ENCODE measurements around the gene KRT34. TPM values are rescaled to one million over a fixed set of nuclear protein-coding genes. Genes with fewer than 3 reads are reported as not detected.

Gene KRT34
- polyA plus RNA-seq, 1 donor from 2014 or later = not detected

GRCh38 chr17:41417127-41417526 lies 35.0 kb upstream of the KRT34 start:
- H3K27ac ChIP-seq (ENCODE audit: low read length) = no peak overlapping the region
- H3F3A ChIP-seq (ENCODE audit: insufficient read depth, low read length, poor library complexity, severe bottlenecking) = no peaks in the 10 kb centered on the region
- no peak overlapping the region for H3K9ac ChIP-seq (ENCODE audit: low read length)
- H3K79me2 ChIP-seq (replicated peaks; ENCODE audit: insufficient read depth, low read length) = no peaks in the 10 kb centered on the region
- no peaks in the 10 kb centered on the region for H3K9me2 ChIP-seq (ENCODE audit: insufficient read depth, low read length)
- no peaks in the 10 kb centered on the region for H3K36me3 ChIP-seq (ENCODE audit: insufficient read depth, low read length)
- no peaks in the 10 kb centered on the region for H3K9me3 ChIP-seq (ENCODE audit: low read length)
- no peak overlapping the region for H3K4me2 ChIP-seq (ENCODE audit: low read length)
- no peak for TF ChIP-seq POLR2AphosphoS5 (IDR thresholded peaks at IDR 0.05)
- TF ChIP-seq EZH2 (IDR thresholded peaks at IDR 0.05; ENCODE audit: borderline replicate concordance, insufficient read depth, low read length, poor library complexity, severe bottlenecking) = no peak
- no peak for TF ChIP-seq EP300 (conservative IDR thresholded peaks at IDR 0.05; ENCODE audit: poor library complexity, severe bottlenecking)
- TF ChIP-seq TAF1 (IDR thresholded peaks at IDR 0.05; ENCODE audit: low read depth) = no peak
- no peak for TF ChIP-seq CTCF (IDR thresholded peaks at IDR 0.05; ENCODE audit: poor library complexity, severe bottlenecking)
- TF ChIP-seq REST (IDR thresholded peaks at IDR 0.05; ENCODE audit: borderline replicate concordance) = no peak
- no peaks in the 10 kb centered on the region for H4K20me1 ChIP-seq (ENCODE audit: insufficient read depth)
- no peaks in the 10 kb centered on the region for H3K27me3 ChIP-seq (ENCODE audit: insufficient read depth, low read depth, low read length)
- H2AFZ ChIP-seq (ENCODE audit: low read depth, low read length) = no peak overlapping the region
- H3K4me3 ChIP-seq (ENCODE audit: low read length) = no peak overlapping the region

DNA sequence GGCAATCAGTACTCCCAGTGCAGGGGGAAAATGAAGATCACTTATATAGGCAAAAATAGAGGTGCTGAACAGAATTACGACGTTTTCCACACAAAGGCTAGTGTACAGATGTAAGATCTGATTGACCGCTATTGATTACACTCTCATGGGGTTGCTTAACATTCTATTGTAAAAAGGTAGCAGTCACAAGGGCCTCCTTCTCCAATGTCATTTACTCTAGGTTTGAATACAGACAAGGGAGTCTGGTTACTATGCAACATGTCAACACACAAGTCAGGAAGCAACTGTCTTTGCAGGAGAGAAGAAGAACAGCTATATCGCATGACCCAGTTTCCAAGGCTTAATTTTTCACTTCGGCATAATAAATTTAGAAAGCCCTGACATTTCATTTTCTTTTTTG lies 34.4 kb upstream of the KRT34 start:
- Histone ChIP-seq H3K4me3 (ENCODE audit: low read length) (no peak overlapping the region), H3K9ac (ENCODE audit: low read length) (no peak overlapping the region), H3K4me2 (ENCODE audit: low read length) (no peak overlapping the region), H3K9me3 (ENCODE audit: low read length) (no peaks in the 10 kb centered on the region), H2AFZ (ENCODE audit: low read depth, low read length) (no peak overlapping the region), H3K27me3 (ENCODE audit: insufficient read depth, low read depth, low read length) (no peaks in the 10 kb centered on the region), H3F3A (ENCODE audit: insufficient read depth, low read length, poor library complexity, severe bottlenecking) (no peaks in the 10 kb centered on the region), H4K20me1 (ENCODE audit: insufficient read depth) (no peaks in the 10 kb centered on the region), H3K9me2 (ENCODE audit: insufficient read depth, low read length) (no peaks in the 10 kb centered on the region), H3K79me2 (replicated peaks; ENCODE audit: insufficient read depth, low read length) (no peaks in the 10 kb centered on the region), H3K27ac (ENCODE audit: low read length) (no peak overlapping the region), H3K36me3 (ENCODE audit: insufficient read depth, low read length) (no peaks in the 10 kb centered on the region)
- no peak for TF ChIP-seq MXI1 (conservative IDR thresholded peaks at IDR 0.05; ENCODE audit: poor library complexity, severe bottlenecking)
- TF ChIP-seq REST (IDR thresholded peaks at IDR 0.05; ENCODE audit: borderline replicate concordance) = no peak
- TF ChIP-seq EP300 (conservative IDR thresholded peaks at IDR 0.05; ENCODE audit: poor library complexity, severe bottlenecking) = no peak
- no peak for TF ChIP-seq CTCF (IDR thresholded peaks at IDR 0.05; ENCODE audit: poor library complexity, severe bottlenecking)
- no peak for TF ChIP-seq SMC3 (conservative IDR thresholded peaks at IDR 0.05; ENCODE audit: poor library complexity)
- no peak for TF ChIP-seq POLR2AphosphoS5 (IDR thresholded peaks at IDR 0.05)
- TF ChIP-seq TAF1 (IDR thresholded peaks at IDR 0.05; ENCODE audit: low read depth) = no peak
- TF ChIP-seq RAD21 (conservative IDR thresholded peaks at IDR 0.05) = no peak
- TF ChIP-seq EZH2 (IDR thresholded peaks at IDR 0.05; ENCODE audit: borderline replicate concordance, insufficient read depth, low read length, poor library complexity, severe bottlenecking) = no peak
